Gastroesophageal sphincter (tissue), 3 donors: ENCODE measurements around the gene FBXW10.
"Not testable (repeated sequence)": the region's sequence is repeated elsewhere in the genome, so short reads cannot be mapped to it uniquely, and the experiment has no call there.

Experiments
- CTCF ChIP-seq, 4 experiments: fragments of 200-600 bp in 2 of 4; fragments of 450-650 bp in 2 of 4; sonication (generic) in 1 of 4; IDR thresholded peaks; one replicate each; pipeline ENCODE4 v1.5.1; 2017 to 2019; ENCODE audit warnings: antibody characterized with exemption in 4 of 4, mild to moderate bottlenecking in 2 of 4, moderate library complexity in 2 of 4
- POLR2A ChIP-seq, 2 donors: fragments of 450-650 bp; IDR thresholded peaks; one replicate each; pipeline ENCODE4 v1.6.1; 2017; ENCODE audit warnings: antibody characterized with exemption in 2 of 2, mild to moderate bottlenecking in 2 of 2, moderate library complexity in 1 of 2
- POLR2AphosphoS5 ChIP-seq: sonication (generic); formaldehyde crosslinking; IDR thresholded peaks from one replicate; pipeline ENCODE4 v1.6.1; 2017; ENCODE audit warnings: antibody characterized with exemption

- TF ChIP-seq CTCF (IDR thresholded peaks at IDR 0.05); POLR2AphosphoS5; POLR2A (IDR thresholded peaks at IDR 0.05): not testable (repeated sequence)
Observed at GRCh38 chr17:18803458-18804245, 59.8 kb downstream of the FBXW10 start.
